Neuronal stem cell (in vitro differentiated cells): Measurements from ENCODE around the gene TMEM145. TPM values are rescaled to one million over a fixed set of nuclear protein-coding genes. Genes with fewer than 3 reads are reported as not detected.
"Not testable (repeated sequence)": the region's sequence is repeated elsewhere in the genome, so short reads cannot be mapped to it uniquely, and the experiment has no call there.

Experiments used
- DNase-seq: peaks from one replicate; pipeline ENCODE4 v3.0.0-alpha.2; 2013; ENCODE audit warnings: low spot score
- H2AFZ ChIP-seq: one replicate; pipeline ENCODE4 v1.6.1; 2013; ENCODE audit warnings: mild to moderate bottlenecking, low read length, inconsistent platforms
- H2AK5ac ChIP-seq: 2 replicates; pipeline ENCODE4 v1.6.1; 2013; ENCODE audit warnings: low read depth, mild to moderate bottlenecking, inconsistent platforms, low read length, moderate library complexity, mixed read lengths
- H2BK120ac ChIP-seq: 2 replicates; pipeline ENCODE4 v1.6.1; 2013; ENCODE audit warnings: low read depth, mild to moderate bottlenecking, inconsistent platforms, low read length, moderate library complexity, mixed read lengths
- H2BK12ac ChIP-seq: one replicate; pipeline ENCODE4 v1.6.1; 2013; ENCODE audit warnings: low read length, inconsistent platforms
- H2BK15ac ChIP-seq: 2 replicates; pipeline ENCODE4 v1.6.1; 2013; ENCODE audit warnings: mild to moderate bottlenecking, low read length, inconsistent platforms, mixed read lengths
- H2BK5ac ChIP-seq: one replicate; pipeline ENCODE4 v1.6.1; 2013; ENCODE audit warnings: inconsistent platforms, mild to moderate bottlenecking, low read length, moderate library complexity
- H3K14ac ChIP-seq: one replicate; pipeline ENCODE4 v1.6.1; 2013; ENCODE audit warnings: low read length, inconsistent platforms
- H3K18ac ChIP-seq: 2 replicates; pipeline ENCODE4 v1.6.1; 2013; ENCODE audit warnings: low read length, inconsistent platforms
- H3K23ac ChIP-seq: 2 replicates; pipeline ENCODE4 v1.6.1; 2013; ENCODE audit warnings: low read depth, mild to moderate bottlenecking, mixed read lengths, low read length, inconsistent platforms; ENCODE audit not compliant: poor library complexity
- H3K27ac ChIP-seq: replicated peaks from 3 replicates; pipeline ENCODE4 v1.5.1; 2013; ENCODE audit warnings: low read length, inconsistent platforms
- H3K27me3 ChIP-seq, 3 experiments: 2 replicates each; pipeline ENCODE4 v1.6.1; 2013; ENCODE audit warnings: low read length in 3 of 3, mild to moderate bottlenecking in 2 of 3, inconsistent platforms in 1 of 3, low read depth in 1 of 3, mixed read lengths in 1 of 3, moderate library complexity in 1 of 3; ENCODE audit not compliant: control insufficient read depth in 3 of 3, insufficient read depth in 3 of 3
- H3K36me3 ChIP-seq, 2 donors: replicated peaks in 1 of 2; 2 replicates each; pipeline ENCODE4 v1.6.1; 2013; ENCODE audit warnings: low read length in 2 of 2; ENCODE audit not compliant: control insufficient read depth in 2 of 2, insufficient read depth in 2 of 2
- H3K4ac ChIP-seq: 2 replicates; pipeline ENCODE4 v1.6.1; 2013; ENCODE audit warnings: inconsistent platforms, mild to moderate bottlenecking, low read length, moderate library complexity
- H3K4me1 ChIP-seq, 2 donors: 1 replicate in 1 of 2; 2 replicates in 1 of 2; pipeline ENCODE4 v1.6.1; 2013; ENCODE audit warnings: low read length in 2 of 2, low read depth in 1 of 2; ENCODE audit not compliant: control insufficient read depth in 2 of 2, insufficient read depth in 1 of 2
- H3K4me2 ChIP-seq: one replicate; pipeline ENCODE4 v1.6.1; 2013; ENCODE audit warnings: mild to moderate bottlenecking, low read length, inconsistent platforms; ENCODE audit not compliant: insufficient read depth, poor library complexity, severe bottlenecking
- H3K4me3 ChIP-seq, 2 donors: 2 replicates each; pipeline ENCODE4 v1.5.1; 2013; ENCODE audit warnings: low read length in 2 of 2, mild to moderate bottlenecking in 2 of 2, inconsistent platforms in 1 of 2, moderate library complexity in 1 of 2
- H3K79me1 ChIP-seq: one replicate; pipeline ENCODE4 v1.6.1; 2013; ENCODE audit warnings: low read depth, mild to moderate bottlenecking, inconsistent platforms, low read length, moderate library complexity
- H3K9ac ChIP-seq: one replicate; pipeline ENCODE4 v1.6.1; 2013; ENCODE audit warnings: mild to moderate bottlenecking, low read depth, low read length, inconsistent platforms; ENCODE audit not compliant: poor library complexity
- H3K9me3 ChIP-seq, 2 donors: replicated peaks in 1 of 2; 2 replicates each; pipeline versions ENCODE3 to v1.6.1; 2013; ENCODE audit warnings: low read length in 2 of 2, mild to moderate bottlenecking in 2 of 2, inconsistent platforms in 1 of 2, low read depth in 1 of 2, mixed read lengths in 1 of 2, moderate library complexity in 1 of 2; ENCODE audit not compliant: control insufficient read depth in 2 of 2, insufficient read depth in 1 of 2
- H4K8ac ChIP-seq: one replicate; pipeline ENCODE4 v1.6.1; 2013; ENCODE audit warnings: low read depth, mild to moderate bottlenecking, inconsistent platforms, low read length, moderate library complexity
- H4K91ac ChIP-seq: one replicate; pipeline ENCODE4 v1.6.1; 2013; ENCODE audit warnings: low read length, low read depth, mild to moderate bottlenecking, inconsistent platforms; ENCODE audit not compliant: poor library complexity
- WGBS, 2 donors: extraction: QIAGEN DNeasy Blood & Tissue Kit; methylation state at CpG; one replicate each; pipeline ENCODE4 v1.1.7; 2013; ENCODE audit warnings: missing lambda C conversion rate in 2 of 2, mixed read lengths in 1 of 2; ENCODE audit not compliant: insufficient read length in 2 of 2, insufficient replicate concordance in 1 of 2; ENCODE audit errors: extremely low coverage in 2 of 2; 5-methylcytosine and 5-hydroxymethylcytosine counted together
- polyA plus RNA-seq, 2 experiments: library from polyadenylated mRNA; stranded (reverse); fragments of 200-250 nt; gene quantifications; one replicate each; pipeline ENCODE4 v1.2.3, GENCODE V29; 2013

The TMEM145 gene
- 0.61 TPM for polyA plus RNA-seq (2013, experiment 1 of 2)
- 0.79 TPM for polyA plus RNA-seq (2013, experiment 2 of 2)

DNA sequence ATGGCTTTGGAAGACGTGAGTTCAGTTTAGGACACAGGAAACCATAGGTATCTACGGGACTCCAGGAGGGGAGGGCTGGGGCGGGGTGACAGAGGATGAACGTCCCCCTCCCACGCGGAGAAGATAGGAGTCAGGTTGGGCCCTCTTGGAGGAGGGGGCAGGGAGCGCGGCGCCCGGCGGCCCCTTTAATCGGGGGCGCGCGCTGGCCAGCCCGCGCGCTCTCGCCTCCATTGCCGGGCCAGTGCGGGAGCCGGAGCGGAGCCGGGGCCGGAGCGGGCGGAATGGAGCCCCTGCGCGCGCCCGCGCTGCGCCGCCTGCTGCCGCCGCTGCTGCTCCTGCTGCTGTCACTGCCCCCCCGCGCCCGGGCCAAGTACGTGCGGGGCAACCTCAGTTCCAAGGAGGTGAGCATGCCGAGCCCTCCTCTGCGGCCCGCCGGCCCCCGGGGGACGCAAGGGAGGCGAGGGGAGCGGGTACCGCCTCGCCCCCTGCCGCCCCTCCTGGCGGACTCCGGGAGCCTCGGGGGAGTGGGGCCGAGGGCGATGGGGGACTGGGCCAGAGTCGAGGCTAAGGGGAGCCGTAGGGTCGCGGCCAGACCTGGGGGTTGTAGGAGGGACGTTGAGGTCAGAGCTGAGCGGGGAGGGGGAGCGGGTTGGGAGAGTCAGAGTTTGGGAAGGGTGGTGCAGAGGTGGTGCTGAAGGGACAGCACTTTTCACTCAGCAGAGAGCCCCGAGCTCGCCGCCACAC lies at the start of gene TMEM145:
TSS of gene TMEM145 (plus strand) at position 214 of the 744 bp plus-strand sequence. CDS start at position 282, 68 bp downstream.
- Histone ChIP-seq H3K36me3 (no peaks in the 10 kb centered on the region), H2BK15ac (no peak within 1 kb of the TSS), H3K27me3 (peaks cover 0 to 17% (median 0%) of the 10 kb centered on the region in 3 experiments), H2BK12ac (no peak within 1 kb of the TSS), H2AFZ (peak within 1 kb of the TSS; percentile 96), H2BK5ac (no peak within 1 kb of the TSS), H3K27ac (no peak within 1 kb of the TSS), H3K23ac (peak within 1 kb of the TSS; percentile 83), H3K4me2 (peak within 1 kb of the TSS; percentile 98), H2AK5ac (peak within 1 kb of the TSS; percentile 2), H4K8ac (no peak within 1 kb of the TSS), H3K79me1 (no peaks in the 10 kb centered on the region), H3K14ac (no peak within 1 kb of the TSS), H3K4me1 (peaks cover 5 to 8% of the 10 kb centered on the region in 2 donors), H3K9ac (peak within 1 kb of the TSS; percentile 44), H2BK120ac (no peak within 1 kb of the TSS), H3K18ac (peak within 1 kb of the TSS; percentile 85), H3K4me3 (peak within 1 kb of the TSS; percentile 52 to 79), H4K91ac (no peak within 1 kb of the TSS), H3K9me3 (no peaks in the 10 kb centered on the region), H3K4ac (no peak within 1 kb of the TSS)
- no CpG with 5 or more reads among the region's 67 CpGs for WGBS, 2 donors
- DNase-seq, result peak; percentile 51

GRCh38 chr19:42266105-42266504 lies 47.0 kb upstream of the TMEM145 start:
- not testable (repeated sequence) for H4K91ac ChIP-seq, H3K9ac ChIP-seq, H2BK5ac ChIP-seq

GRCh38 chr19:42266928-42267603 lies 46.0 kb upstream of the TMEM145 start:
- not testable (repeated sequence) for DNase-seq, H3K79me1 ChIP-seq, H3K4me3 ChIP-seq, H2BK5ac ChIP-seq, H3K9me3 ChIP-seq, H3K4ac ChIP-seq, H3K36me3 ChIP-seq, H2AK5ac ChIP-seq, H4K8ac ChIP-seq, H2BK12ac ChIP-seq, H3K27ac ChIP-seq, H3K14ac ChIP-seq, H3K27me3 ChIP-seq, H3K18ac ChIP-seq, H3K23ac ChIP-seq, H3K9ac ChIP-seq, H2BK120ac ChIP-seq, H3K4me2 ChIP-seq, H4K91ac ChIP-seq, H2BK15ac ChIP-seq
- Histone ChIP-seq H3K4me1 (peaks cover 12 to 19% of the 10 kb centered on the region in 2 donors), H2AFZ (peak overlapping the region; percentile 87)
- WGBS, 2 donors, result no CpG with 5 or more reads among the region's 25 CpGs

More at GRCh38 chr19:42266105-42266504, 47.0 kb upstream of the TMEM145 start:
- H3K18ac ChIP-seq, H3K27ac ChIP-seq, DNase-seq, H4K8ac ChIP-seq, H3K4me3 ChIP-seq, H2BK12ac ChIP-seq, H3K79me1 ChIP-seq, H3K36me3 ChIP-seq, H3K14ac ChIP-seq, H3K27me3 ChIP-seq, H3K4me2 ChIP-seq, H2BK15ac ChIP-seq, H2BK120ac ChIP-seq, H2AK5ac ChIP-seq, H3K4ac ChIP-seq, H3K9me3 ChIP-seq, H3K23ac ChIP-seq: not testable (repeated sequence)
- peak overlapping the region; percentile 32 for H2AFZ ChIP-seq
- WGBS, 2 donors, result no CpG with 5 or more reads among the region's 4 CpGs
- H3K4me1 ChIP-seq, result peaks cover 12 to 19% of the 10 kb centered on the region in 2 donors

GRCh38 chr19:42267644-42268141 lies 45.4 kb upstream of the TMEM145 start:
- H4K8ac ChIP-seq, result no peak overlapping the region
- peak overlapping the region; percentile 65 to 81 for H3K4me3 ChIP-seq
- no peak overlapping the region for H2BK12ac ChIP-seq
- DNase-seq, result no peak
- no peak overlapping the region for H3K4ac ChIP-seq
- peak overlapping the region; percentile 86 for H3K18ac ChIP-seq
- H3K27me3 ChIP-seq, result no peaks in the 10 kb centered on the region
- peaks cover 12 to 19% of the 10 kb centered on the region in 2 donors for H3K4me1 ChIP-seq
- H3K14ac ChIP-seq, result no peak overlapping the region
- no peaks in the 10 kb centered on the region for H3K9me3 ChIP-seq
- peaks cover 12% of the 10 kb centered on the region for H3K79me1 ChIP-seq
- peaks cover 0 to 6% of the 10 kb centered on the region in 2 donors for H3K36me3 ChIP-seq
- no peak overlapping the region for H2AK5ac ChIP-seq
- no CpG with 5 or more reads among the region's 13 CpGs for WGBS, 2 donors
- no peak overlapping the region for H2BK120ac ChIP-seq
- H3K27ac ChIP-seq, result no peak overlapping the region
- H2BK5ac ChIP-seq, result peak overlapping the region; percentile 97
- H2AFZ ChIP-seq, result peak overlapping the region; percentile 87
- no peak overlapping the region for H3K23ac ChIP-seq
- H2BK15ac ChIP-seq, result no peak overlapping the region
- H3K4me2 ChIP-seq, result peak overlapping the region; percentile 90
- no peak overlapping the region for H4K91ac ChIP-seq
- peak overlapping the region; percentile 65 for H3K9ac ChIP-seq
